ENCODE data around the gene GPR157. TPM values are rescaled to one million over a fixed set of nuclear protein-coding genes. Genes with fewer than 3 reads are reported as not detected.
"Not testable (repeated sequence)": the region's sequence is repeated elsewhere in the genome, so short reads cannot be mapped to it uniquely, and the experiment has no call there.

The GPR157 gene
- total and polyA plus RNA-seq, 4 donors: 0.44 to 2.4 (median 1.5) TPM

- DNase-seq (ENCODE audit: low read depth in 4 of 6, low spot score in 6 of 6): no peak
- no peaks in the 10 kb centered on the region for H3K27me3 ChIP-seq (ENCODE audit: control insufficient read depth, insufficient read depth, low read length)
- no peak overlapping the region for H3K4me3 ChIP-seq (ENCODE audit: low read depth, low read length)
- H3K4me1 ChIP-seq (ENCODE audit: control insufficient read depth, insufficient read depth, low read length): peaks cover 15% of the 10 kb centered on the region
- H3K36me3 ChIP-seq (ENCODE audit: control insufficient read depth, insufficient read depth, low read length): no peaks in the 10 kb centered on the region
- H3K27ac ChIP-seq (ENCODE audit: low read depth, low read length): no peak overlapping the region
- H3K9me3 ChIP-seq (ENCODE audit: control insufficient read depth, insufficient read depth, low read length): no peaks in the 10 kb centered on the region
- WGBS (ENCODE audit: insufficient coverage): 91% methylated on average over 4 of the region's 9 CpGs
Observed at GRCh38 chr1:9161963-9162362, 33.1 kb upstream of the GPR157 start.

GRCh38 chr1:9161342-9161741 lies 32.4 kb upstream of the GPR157 start:
- Histone ChIP-seq H3K9me3 (ENCODE audit: control insufficient read depth, insufficient read depth, low read length) (no peaks in the 10 kb centered on the region), H3K4me3 (ENCODE audit: low read depth, low read length) (no peak overlapping the region), H3K36me3 (ENCODE audit: control insufficient read depth, insufficient read depth, low read length) (no peaks in the 10 kb centered on the region), H3K4me1 (ENCODE audit: control insufficient read depth, insufficient read depth, low read length) (peaks cover 9% of the 10 kb centered on the region), H3K27ac (ENCODE audit: low read depth, low read length) (no peak overlapping the region), H3K27me3 (ENCODE audit: control insufficient read depth, insufficient read depth, low read length) (no peaks in the 10 kb centered on the region)
- no peak for DNase-seq (ENCODE audit: low read depth in 4 of 6, low spot score in 6 of 6)
- WGBS (ENCODE audit: insufficient coverage): 59% methylated on average over 4 of the region's 6 CpGs

- Histone ChIP-seq H3K9me3 (ENCODE audit: control insufficient read depth, insufficient read depth, low read length) (no peaks in the 10 kb centered on the region), H3K36me3 (ENCODE audit: control insufficient read depth, insufficient read depth, low read length) (no peaks in the 10 kb centered on the region), H3K27me3 (ENCODE audit: control insufficient read depth, insufficient read depth, low read length) (no peaks in the 10 kb centered on the region), H3K4me1 (ENCODE audit: control insufficient read depth, insufficient read depth, low read length) (peaks cover 7% of the 10 kb centered on the region), H3K27ac (ENCODE audit: low read depth, low read length) (no peak overlapping the region), H3K4me3 (ENCODE audit: low read depth, low read length) (no peak overlapping the region)
- no peak for DNase-seq (ENCODE audit: low read depth in 4 of 6, low spot score in 6 of 6)
- WGBS (ENCODE audit: insufficient coverage): 91% methylated on average over 6 of the region's 7 CpGs
Observed at GRCh38 chr1:9160079-9160717, 31.3 kb upstream of the GPR157 start.

GRCh38 chr1:9155879-9156278 lies 27.0 kb upstream of the GPR157 start:
- Histone ChIP-seq H3K4me1 (ENCODE audit: control insufficient read depth, insufficient read depth, low read length) (peaks cover 13% of the 10 kb centered on the region), H3K4me3 (ENCODE audit: low read depth, low read length) (no peak overlapping the region), H3K27me3 (ENCODE audit: control insufficient read depth, insufficient read depth, low read length) (no peaks in the 10 kb centered on the region), H3K27ac (ENCODE audit: low read depth, low read length) (no peak overlapping the region), H3K9me3 (ENCODE audit: control insufficient read depth, insufficient read depth, low read length) (no peaks in the 10 kb centered on the region), H3K36me3 (ENCODE audit: control insufficient read depth, insufficient read depth, low read length) (peaks cover 3% of the 10 kb centered on the region)
- WGBS (ENCODE audit: insufficient coverage): no CpG with 5 or more reads among the region's 1 CpG
- DNase-seq (ENCODE audit: low read depth in 4 of 6, low spot score in 6 of 6): no peak

- peaks cover 18% of the 10 kb centered on the region for H3K4me1 ChIP-seq (ENCODE audit: control insufficient read depth, insufficient read depth, low read length)
- DNase-seq (ENCODE audit: low read depth in 4 of 6, low spot score in 6 of 6); H3K4me3 ChIP-seq (ENCODE audit: low read depth, low read length); H3K36me3 ChIP-seq (ENCODE audit: control insufficient read depth, insufficient read depth, low read length); H3K9me3 ChIP-seq (ENCODE audit: control insufficient read depth, insufficient read depth, low read length); H3K27ac ChIP-seq (ENCODE audit: low read depth, low read length); H3K27me3 ChIP-seq (ENCODE audit: control insufficient read depth, insufficient read depth, low read length): not testable (repeated sequence)
Observed at GRCh38 chr1:9155405-9155804, 26.5 kb upstream of the GPR157 start.

GRCh38 chr1:9153152-9153551 lies 24.2 kb upstream of the GPR157 start:
- peaks cover 33% of the 10 kb centered on the region for H3K4me1 ChIP-seq (ENCODE audit: control insufficient read depth, insufficient read depth, low read length)
- no CpG with 5 or more reads among the region's 4 CpGs for WGBS (ENCODE audit: insufficient coverage)

GRCh38 chr1:9152535-9152934 lies 23.6 kb upstream of the GPR157 start:
- Histone ChIP-seq H3K27ac (ENCODE audit: low read depth, low read length) (peak overlapping the region; percentile 6), H3K4me1 (ENCODE audit: control insufficient read depth, insufficient read depth, low read length) (peaks cover 33% of the 10 kb centered on the region), H3K4me3 (ENCODE audit: low read depth, low read length) (no peak overlapping the region), H3K9me3 (ENCODE audit: control insufficient read depth, insufficient read depth, low read length) (no peaks in the 10 kb centered on the region), H3K36me3 (ENCODE audit: control insufficient read depth, insufficient read depth, low read length) (peaks cover 6% of the 10 kb centered on the region), H3K27me3 (ENCODE audit: control insufficient read depth, insufficient read depth, low read length) (no peaks in the 10 kb centered on the region)
- WGBS (ENCODE audit: insufficient coverage): 91% methylated on average over 9 of the region's 10 CpGs
- DNase-seq (ENCODE audit: low read depth in 4 of 6, low spot score in 6 of 6): no peak

More at GRCh38 chr1:9153152-9153551, 24.2 kb upstream of the GPR157 start:
- DNase-seq (ENCODE audit: low read depth in 4 of 6, low spot score in 6 of 6): no peak
- Histone ChIP-seq H3K36me3 (ENCODE audit: control insufficient read depth, insufficient read depth, low read length) (peaks cover 6% of the 10 kb centered on the region), H3K27me3 (ENCODE audit: control insufficient read depth, insufficient read depth, low read length) (no peaks in the 10 kb centered on the region), H3K27ac (ENCODE audit: low read depth, low read length) (no peak overlapping the region), H3K9me3 (ENCODE audit: control insufficient read depth, insufficient read depth, low read length) (no peaks in the 10 kb centered on the region), H3K4me3 (ENCODE audit: low read depth, low read length) (no peak overlapping the region)

GRCh38 chr1:9151328-9151860 lies 22.5 kb upstream of the GPR157 start:
- Histone ChIP-seq H3K9me3 (ENCODE audit: control insufficient read depth, insufficient read depth, low read length) (no peaks in the 10 kb centered on the region), H3K36me3 (ENCODE audit: control insufficient read depth, insufficient read depth, low read length) (peaks cover 6% of the 10 kb centered on the region), H3K4me1 (ENCODE audit: control insufficient read depth, insufficient read depth, low read length) (peaks cover 33% of the 10 kb centered on the region), H3K27me3 (ENCODE audit: control insufficient read depth, insufficient read depth, low read length) (no peaks in the 10 kb centered on the region), H3K4me3 (ENCODE audit: low read depth, low read length) (no peak overlapping the region), H3K27ac (ENCODE audit: low read depth, low read length) (peak overlapping the region; percentile 86)
- peak in 1 of 6 donors; percentile 36 for DNase-seq (ENCODE audit: low read depth in 4 of 6, low spot score in 6 of 6)
- WGBS (ENCODE audit: insufficient coverage): 55% methylated on average over 11 of the region's 16 CpGs

GRCh38 chr1:9150582-9151327 lies 21.9 kb upstream of the GPR157 start:
- WGBS (ENCODE audit: insufficient coverage): 48% methylated on average over 15 of the region's 16 CpGs
- H3K27me3 ChIP-seq (ENCODE audit: control insufficient read depth, insufficient read depth, low read length): no peaks in the 10 kb centered on the region
- no peaks in the 10 kb centered on the region for H3K9me3 ChIP-seq (ENCODE audit: control insufficient read depth, insufficient read depth, low read length)
- H3K4me1 ChIP-seq (ENCODE audit: control insufficient read depth, insufficient read depth, low read length): peaks cover 33% of the 10 kb centered on the region
- peaks cover 6% of the 10 kb centered on the region for H3K36me3 ChIP-seq (ENCODE audit: control insufficient read depth, insufficient read depth, low read length)
- H3K27ac ChIP-seq (ENCODE audit: low read depth, low read length): peak overlapping the region; percentile 86
- DNase-seq (ENCODE audit: low read depth in 4 of 6, low spot score in 6 of 6): peak in 2 of 6 donors; percentile 53 to 54
- no peak overlapping the region for H3K4me3 ChIP-seq (ENCODE audit: low read depth, low read length)
